ENCODE data around the gene MYEOV.

MYEOV gene

GRCh38 chr11:69319255-69320106 lies 25.5 kb downstream of the MYEOV start:
- DNase-seq (ENCODE audit: low spot score), result no peak

GRCh38 chr11:69320326-69320725 lies 26.4 kb downstream of the MYEOV start:
- no peak for DNase-seq (ENCODE audit: low spot score)

- DNase-seq (ENCODE audit: low spot score), result peak; percentile 30
These were observed 27.1 kb downstream of the MYEOV start for GRCh38 chr11:69320756-69321741.

- peak; percentile 86 for DNase-seq (ENCODE audit: low spot score)
These were observed 28.0 kb downstream of the MYEOV start for GRCh38 chr11:69321877-69322361.

GRCh38 chr11:69325446-69325845 lies 31.5 kb downstream of the MYEOV start:
- DNase-seq (ENCODE audit: low spot score), result no peak

GRCh38 chr11:69326622-69327219 lies 32.8 kb downstream of the MYEOV start:
- DNase-seq (ENCODE audit: low spot score), result no peak

- DNase-seq (ENCODE audit: low spot score), result no peak
These were observed 33.8 kb downstream of the MYEOV start for GRCh38 chr11:69327741-69328191.

GRCh38 chr11:69328231-69328630 lies 34.3 kb downstream of the MYEOV start:
- DNase-seq (ENCODE audit: low spot score), result no peak

- DNase-seq (ENCODE audit: low spot score), result no peak
These were observed 35.6 kb downstream of the MYEOV start for GRCh38 chr11:69329581-69329980.

- DNase-seq (ENCODE audit: low spot score), result no peak
These were observed 36.4 kb downstream of the MYEOV start for GRCh38 chr11:69330330-69330729.

- no peak for DNase-seq (ENCODE audit: low spot score)
These were observed 39.3 kb downstream of the MYEOV start for GRCh38 chr11:69333149-69333710.

- DNase-seq (ENCODE audit: low spot score), result no peak
These were observed 39.9 kb downstream of the MYEOV start for GRCh38 chr11:69333879-69334278.

GRCh38 chr11:69335007-69335780 lies 41.2 kb downstream of the MYEOV start:
- DNase-seq (ENCODE audit: low spot score), result no peak

- DNase-seq (ENCODE audit: low spot score), result no peak
These were observed 41.9 kb downstream of the MYEOV start for GRCh38 chr11:69335781-69336405.

- DNase-seq (ENCODE audit: low spot score), result no peak
These were observed 43.3 kb downstream of the MYEOV start for GRCh38 chr11:69337211-69337721.

- no peak for DNase-seq (ENCODE audit: low spot score)
These were observed 45.2 kb downstream of the MYEOV start for GRCh38 chr11:69339041-69339733.

GRCh38 chr11:69339983-69340565 lies 46.1 kb downstream of the MYEOV start:
- no peak for DNase-seq (ENCODE audit: low spot score)

GRCh38 chr11:69342588-69343330 lies 48.8 kb downstream of the MYEOV start:
- no peak for DNase-seq (ENCODE audit: low spot score)
